K562 (cell line): ENCODE measurements around the gene FBXO46. TPM values are rescaled to one million over a fixed set of nuclear protein-coding genes. Genes with fewer than 3 reads are reported as not detected.

Source experiments
- ATAC-seq: fragments of 200-7000 bp; cut with Tn5 transposase; 3 replicates; pipeline ENCODE4 v1.9.1; 2020; ENCODE audit warnings: moderate library complexity
- BruUV-seq: library from RNA; stranded (reverse); fragments of 400-500 nt; replicated peaks from 2 replicates; lab custom pipeline; 2021; lab: Mats Ljungman, UMichigan
- CTCF ChIA-PET: fragments of 300-600 bp; formaldehyde crosslinking; extraction: SDS; loops from one replicate; lab custom pipeline; 2021; ENCODE audit warnings: low intra/inter-chr PET ratio; lab: Yijun Ruan, JAX
- POLR2A ChIA-PET: fragments of 300-600, 350-650 bp; sonication (Branson Sonifier 250); formaldehyde crosslinking; extraction: SDS; loops from one replicate; lab custom pipeline; 2021; ENCODE audit warnings: antibody characterized with exemption, inconsistent platforms; lab: Yijun Ruan, JAX
- DNase-seq, 4 experiments: peaks; one replicate each; pipeline versions ENCODE4 v3.0.0 to v3.0.0-alpha.2; 2011 to 2018; ENCODE audit warnings: low spot score in 3 of 4, mixed read lengths in 3 of 4; ENCODE audit errors: extremely low read depth in 1 of 4
- FAIRE-seq: peaks from 2 replicates; lab custom pipeline; 2011; peaks lifted over from hg19 to GRCh38; lab: Jason Lieb, UNC
- H2AFZ ChIP-seq: 2 replicates; pipeline ENCODE4 v1.6.0; 2011; ENCODE audit warnings: low read depth, low read length, control low read depth, inconsistent platforms
- H3K27ac ChIP-seq: fragments of 200-600 bp; 3 replicates; pipeline ENCODE4 v1.8.0; 2011; ENCODE audit warnings: low read depth, mild to moderate bottlenecking, control low read depth, inconsistent platforms, low read length, moderate library complexity, mixed read lengths; ENCODE audit errors: extremely low read depth
- H3K27me3 ChIP-seq, 2 experiments: fragments of 300-600 bp in 1 of 2; 2 replicates in 1 of 2; 3 replicates in 1 of 2; pipeline versions ENCODE4 v1.6.0 to v1.8.0; 2011; ENCODE audit warnings: inconsistent platforms in 2 of 2, low read length in 2 of 2, mild to moderate bottlenecking in 1 of 2, mixed read lengths in 1 of 2, moderate library complexity in 1 of 2; ENCODE audit not compliant: control insufficient read depth in 2 of 2, insufficient read depth in 2 of 2
- H3K36me3 ChIP-seq: fragments of 300-600 bp; 3 replicates; pipeline ENCODE4 v1.8.0; 2011; ENCODE audit warnings: mild to moderate bottlenecking, low read length, inconsistent platforms; ENCODE audit not compliant: control insufficient read depth, insufficient read depth
- H3K4me1 ChIP-seq, 2 experiments: fragments of 200-600 bp in 1 of 2; replicated peaks in 1 of 2; 2 replicates in 1 of 2; 3 replicates in 1 of 2; pipeline versions ENCODE4 v1.5.1 to v1.8.0; 2011; ENCODE audit warnings: inconsistent platforms in 2 of 2, low read length in 2 of 2, mild to moderate bottlenecking in 1 of 2, mixed read lengths in 1 of 2, moderate library complexity in 1 of 2; ENCODE audit not compliant: control insufficient read depth in 2 of 2, insufficient read depth in 2 of 2
- H3K4me2 ChIP-seq: 2 replicates; pipeline ENCODE4 v1.6.1; 2011; ENCODE audit warnings: low read length, control low read depth, inconsistent platforms, mixed read lengths; ENCODE audit not compliant: insufficient read depth
- H3K4me3 ChIP-seq: fragments of 200-600 bp; sonication (generic), shearing (Covaris generic); 2 replicates; pipeline ENCODE4 v1.5.1; 2016; ENCODE audit warnings: control low read depth, inconsistent platforms
- H3K79me2 ChIP-seq: fragments of 200-600 bp; 3 replicates; pipeline ENCODE4 v1.8.0; 2011; ENCODE audit warnings: low read length, inconsistent platforms; ENCODE audit not compliant: control insufficient read depth, insufficient read depth
- H3K9ac ChIP-seq, 2 experiments: 2 replicates each; pipeline versions ENCODE4 v1.6.0 to v1.6.1; 2011; ENCODE audit warnings: low read depth in 2 of 2, low read length in 2 of 2, control low read depth in 1 of 2, inconsistent platforms in 1 of 2, mild to moderate bottlenecking in 1 of 2, mixed read lengths in 1 of 2; ENCODE audit not compliant: insufficient read depth in 1 of 2
- H3K9me1 ChIP-seq: one replicate; pipeline ENCODE4 v1.6.0; 2011; ENCODE audit warnings: inconsistent platforms, mild to moderate bottlenecking, low read length, moderate library complexity; ENCODE audit not compliant: control insufficient read depth, insufficient read depth
- H3K9me3 ChIP-seq: replicated peaks from 2 replicates; pipeline ENCODE4 v1.5.1; 2011; ENCODE audit warnings: low read depth, low read length, inconsistent platforms; ENCODE audit not compliant: control insufficient read depth, insufficient read depth
- H4K20me1 ChIP-seq: replicated peaks from 2 replicates; pipeline ENCODE4 v1.6.1; 2011; ENCODE audit warnings: low read length, inconsistent platforms, mixed read lengths; ENCODE audit not compliant: control insufficient read depth, insufficient read depth
- BRD4 ChIP-seq: fragments of 200-600 bp; sonication (generic); IDR thresholded peaks from 2 replicates; pipeline ENCODE4 v1.6.1; 2017; ENCODE audit warnings: inconsistent platforms
- ELF4 ChIP-seq: fragments of 450-650 bp; formaldehyde crosslinking; IDR thresholded peaks from 2 replicates; pipeline ENCODE4 v1.4.0; 2022; ENCODE audit warnings: missing genetic modification characterization
- ETV6 ChIP-seq, 3 experiments: fragments of 150-350 bp in 1 of 3; sonication (generic) in 1 of 3; formaldehyde crosslinking in 1 of 3; IDR thresholded peaks; 2 replicates each; pipeline versions ENCODE4 v1.6.1 to v1.8.0; 2014 to 2022; ENCODE audit warnings: borderline replicate concordance in 2 of 3, low read depth in 2 of 3, antibody characterized with exemption in 1 of 3, low read length in 1 of 3, mild to moderate bottlenecking in 1 of 3, missing genetic modification reagents in 1 of 3
- FIP1L1 ChIP-seq: fragments of 200-400 bp; formaldehyde crosslinking; IDR thresholded peaks from 2 replicates; pipeline ENCODE4 v1.6.1; 2018; ENCODE audit warnings: mild to moderate bottlenecking, low read depth, low read length; ENCODE audit not compliant: poor library complexity, severe bottlenecking
- GTF3C2 ChIP-seq: IDR thresholded peaks from 3 replicates; pipeline ENCODE4 v1.6.1; 2011; ENCODE audit warnings: borderline replicate concordance, mild to moderate bottlenecking, moderate library complexity; ENCODE audit not compliant: insufficient read length; ENCODE audit errors: extremely low read depth
- HEY1 ChIP-seq: fragments of 250-450 bp; sonication (Bioruptor Pico); IDR thresholded peaks from 2 replicates; pipeline ENCODE4 v1.5.0; 2020; ENCODE audit warnings: mild to moderate bottlenecking, moderate library complexity, borderline replicate concordance
- STAT6 ChIP-seq: sonication (generic); formaldehyde crosslinking; IDR thresholded peaks from 2 replicates; pipeline ENCODE4 v1.8.1; 2023; ENCODE audit warnings: mild to moderate bottlenecking, missing genetic modification reagents
- TSC22D4 ChIP-seq: fragments of 450-650 bp; IDR thresholded peaks from 2 replicates; pipeline ENCODE4 v1.6.1; 2016; ENCODE audit warnings: missing genetic modification characterization, missing biosample characterization, control low read depth
- ZNF77 ChIP-seq: fragments of 250-450 bp; sonication (Bioruptor Pico); IDR thresholded peaks from 2 replicates; pipeline ENCODE4 v1.5.0; 2020
- WGBS: fragments of 100-300 bp; shearing (Covaris generic); methylation state at CpG from one replicate; pipeline ENCODE4 v1.1.6; 2016; ENCODE audit warnings: low coverage, mixed read lengths; ENCODE audit not compliant: insufficient coverage; ENCODE audit errors: missing lambda C conversion rate; 5-methylcytosine and 5-hydroxymethylcytosine counted together
- in situ Hi-C: fragments of 300-500 bp; cut with MboI; formaldehyde crosslinking; loops from 4 replicates; pipeline ENCODE4 v1.15.0; 2018; ENCODE audit warnings: inconsistent platforms, mixed read lengths
- intact Hi-C: fragments of 100-400 bp; cut with micrococcal nuclease; formaldehyde crosslinking; loops from 2 replicates; pipeline ENCODE4 v1.14.2; 2022
- polyA plus RNA-seq, 8 experiments: library from polyadenylated mRNA; depleted of rRNA in 4 of 8; stranded (reverse) in 5 of 8; unstranded in 3 of 8; fragments of >200 nt; fragmentation: Nextera tagmentation in 2 of 8; fragmentation: Illumina TruSeq in 1 of 8; extraction: Ambion mirVana in 2 of 8; extraction: Trizol in 1 of 8; gene quantifications; 2 replicates each; pipeline versions ENCODE4 v1.2.1 to v1.2.3, GENCODE V29; 2011 to 2014; ENCODE audit warnings: inconsistent platforms in 1 of 8, missing spikeins in 1 of 8
- total RNA-seq, 7 experiments: library from RNA; depleted of rRNA in 6 of 7; stranded (reverse); fragments of >200 nt in 6 of 7; fragmentation: Illumina TruSeq in 2 of 7; extraction: Trizol in 2 of 7; gene quantifications; 2 replicates each; pipeline versions ENCODE4 v1.2.1 to v1.2.3, GENCODE V29; 2011 to 2021; ENCODE audit warnings: low replicate concordance in 1 of 7

FBXO46 gene
- total and polyA plus RNA-seq, 9 of the 15 experiments (the other 6 are each of a cell fraction or from before 2014, with no cell fraction given) = 1.5 to 36.1 (median 7.3) TPM

GRCh38 chr19:45773384-45773783 lies 42.7 kb upstream of the FBXO46 start:
- Histone ChIP-seq H3K4me2 (no peak overlapping the region), H3K9me1 (peaks cover 3% of the 10 kb centered on the region), H3K9me3 (no peaks in the 10 kb centered on the region), H4K20me1 (no peaks in the 10 kb centered on the region), H3K27me3 (no peaks in the 10 kb centered on the region), H3K36me3 (peaks cover 28% of the 10 kb centered on the region; the same call in 2 of the 3 replicates), H3K27ac (no peak overlapping the region), H3K4me3 (no peak overlapping the region), H3K9ac (no peak overlapping the region), H3K79me2 (peaks cover under 1% of the 10 kb centered on the region; the same call in 2 of the 3 replicates), H2AFZ (no peak overlapping the region), H3K4me1 (peaks cover 4 to 54% of the 10 kb centered on the region in 2 experiments; a peak in 4 of 5 replicates)
- FAIRE-seq (no peak), DNase-seq (no peak), ATAC-seq (no peak)
- 34% methylated on average over 2 of the region's 2 CpGs for WGBS
- in situ Hi-C loops = no loop called here
- CTCF ChIA-PET = no interaction called here
- intact Hi-C loops = no loop called here
- TF ChIP-seq ELF4 (CRISPR knock-in tag) (no peak), ETV6 (IDR thresholded peaks at IDR 0.05; ENCODE audit: borderline replicate concordance in 1 of 2, low read depth in 2 of 2, low read length in 1 of 2) (no peak), ETV6 (CRISPR knock-in tag; IDR thresholded peaks at IDR 0.05; ENCODE audit: borderline replicate concordance) (no peak), BRD4 (no peak), ZNF77 (CRISPR knock-in tag) (no peak), FIP1L1 (no peak)
- POLR2A ChIA-PET = interaction anchor here (0.5 to 5.9 kb wide), 7 partner anchors 9 to 108 kb away, joined by 3 to 70 read pairs (median 4); partner anchors contain the start of genes DMPK, DMWD, QPCTL and SNRPD2
- no TSS peak for BruUV-seq

GRCh38 chr19:45772912-45773311 lies 42.2 kb upstream of the FBXO46 start:
- H3K4me3 ChIP-seq = no peak overlapping the region
- POLR2A ChIA-PET = interaction anchor here (0.5 to 5.9 kb wide), 9 partner anchors 9 to 107 kb away, joined by 3 to 70 read pairs (median 4); partner anchors contain the start of genes DMPK, DMWD, QPCTL and SNRPD2
- no peak overlapping the region for H3K4me2 ChIP-seq
- H3K27ac ChIP-seq = no peak overlapping the region
- FAIRE-seq (no peak), ATAC-seq (no peak), DNase-seq (no peak)
- H3K9me3 ChIP-seq = no peaks in the 10 kb centered on the region
- in situ Hi-C loops = no loop called here
- H4K20me1 ChIP-seq = no peaks in the 10 kb centered on the region
- peaks cover 5% of the 10 kb centered on the region; the same call in 2 of the 3 replicates for H3K79me2 ChIP-seq
- peak overlapping the region in 1 of 2 experiments; percentile 80; a peak in 1 of 4 replicates for H3K9ac ChIP-seq
- CTCF ChIA-PET = no interaction called here
- intact Hi-C loops = no loop called here
- H3K9me1 ChIP-seq = peaks cover under 1% of the 10 kb centered on the region
- no peak overlapping the region for H2AFZ ChIP-seq
- 89% methylated on average over 1 of the region's 3 CpGs for WGBS
- BruUV-seq = no TSS peak
- H3K4me1 ChIP-seq = peaks cover 4 to 54% of the 10 kb centered on the region in 2 experiments; a peak in 4 of 5 replicates
- no peaks in the 10 kb centered on the region for H3K27me3 ChIP-seq
- H3K36me3 ChIP-seq = peaks cover 25% of the 10 kb centered on the region; the same call in 2 of the 3 replicates
- TF ChIP-seq STAT6 (CRISPR knock-in tag) (no peak), GTF3C2 (no peak), HEY1 (CRISPR knock-in tag) (no peak), TSC22D4 (tag) (no peak)
